Activated B cell treated with CpG ODN at 0.5 μM for 24 hours (primary cell): ENCODE results near the gene SCAPER. TPM values are rescaled to one million over a fixed set of nuclear protein-coding genes. Genes with fewer than 3 reads are reported as not detected.

Source experiments
- ATAC-seq: fragments of 200-7000 bp; cut with Tn5 transposase; one replicate; pipeline ENCODE4 v1.10.0; 2021; ENCODE audit warnings: low read depth, mild to moderate bottlenecking, moderate library complexity
- CTCF ChIA-PET: fragments of 350-600 bp; sonication (Branson Sonifier 250); formaldehyde crosslinking; loops from one replicate; lab custom pipeline; 2021; ENCODE audit warnings: antibody characterized with exemption; lab: Charles Lee
- POLR2A ChIA-PET: fragments of 350-600 bp; sonication (Branson Sonifier 250); formaldehyde crosslinking; loops from one replicate; lab custom pipeline; 2021; ENCODE audit warnings: antibody characterized with exemption; lab: Charles Lee
- DNase-seq: peaks from one replicate; pipeline ENCODE4 v3.0.0; 2022
- H3K27ac Mint-ChIP-seq: one replicate; pipeline ENCODE4 v1.8.0; 2020; ENCODE audit warnings: mixed read lengths
- H3K27me3 Mint-ChIP-seq: one replicate; pipeline ENCODE4 v1.8.0; 2021; ENCODE audit warnings: mixed read lengths
- H3K36me3 Mint-ChIP-seq: one replicate; pipeline ENCODE4 v1.8.0; 2021; ENCODE audit warnings: low read depth, mixed read lengths
- H3K4me1 Mint-ChIP-seq: one replicate; pipeline ENCODE4 v1.8.0; 2021; ENCODE audit warnings: mixed read lengths
- H3K4me3 Mint-ChIP-seq: one replicate; pipeline ENCODE4 v1.8.0; 2020; ENCODE audit warnings: mild to moderate bottlenecking, mixed read lengths
- H3K9me3 Mint-ChIP-seq: one replicate; pipeline ENCODE4 v1.8.0; 2020; ENCODE audit warnings: mixed read lengths
- intact Hi-C: fragments of 100-400 bp; cut with micrococcal nuclease; formaldehyde crosslinking; loops from one replicate; pipeline ENCODE4 v1.15.1; 2024
- total RNA-seq: library from RNA; stranded (reverse); gene quantifications from 2 replicates; pipeline ENCODE4 v1.2.3, GENCODE V29; 2022
- TF ChIP-seq, protein P1 (sequence below): fragments of 200-600 bp; IDR thresholded peaks from one replicate; pipeline ENCODE4 v1.8.0; 2022; ENCODE audit warnings: antibody characterized with exemption, mild to moderate bottlenecking

SCAPER gene
- total RNA-seq, 1 donor from 2014 or later: 38.8 TPM

DNA sequence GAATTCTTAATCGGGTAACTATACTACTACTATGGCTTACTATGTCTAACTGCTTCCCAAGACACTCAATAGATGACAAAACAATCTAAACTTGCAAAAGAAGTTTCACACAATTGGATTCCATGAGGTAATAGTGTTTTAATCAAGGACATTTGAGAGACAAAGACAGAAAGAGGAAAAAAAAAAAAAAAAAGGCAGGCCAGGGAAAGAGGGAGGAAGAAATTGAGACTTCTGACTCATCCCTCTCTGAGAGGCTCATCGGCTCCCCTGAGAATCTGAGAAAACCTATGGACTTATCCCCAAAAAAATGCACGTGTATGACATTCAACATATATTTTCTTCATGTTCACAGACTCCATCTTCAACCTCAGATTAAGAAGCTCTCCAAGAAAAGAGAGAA, 61.0 kb downstream of the SCAPER start:
- Mint-ChIP-seq H3K9me3 (no peaks in the 10 kb centered on the region), H3K4me3 (no peak overlapping the region), H3K36me3 (peaks cover 27% of the 10 kb centered on the region), H3K27me3 (no peaks in the 10 kb centered on the region), H3K27ac (no peak overlapping the region), H3K4me1 (peaks cover 30% of the 10 kb centered on the region)
- no peak for DNase-seq
- POLR2A ChIA-PET: no interaction called here
- ATAC-seq: no peak
- intact Hi-C loops: loop anchor here (5.0 kb wide), 1 partner anchor 507 kb away; the partner anchor contains the start of gene ISL2
- CTCF ChIA-PET: interaction anchor here (0.6 kb wide), 1 partner anchor 653 kb away, joined by 3 read pairs; no protein-coding TSS in a partner anchor
- TF ChIP-seq, protein P1, sequence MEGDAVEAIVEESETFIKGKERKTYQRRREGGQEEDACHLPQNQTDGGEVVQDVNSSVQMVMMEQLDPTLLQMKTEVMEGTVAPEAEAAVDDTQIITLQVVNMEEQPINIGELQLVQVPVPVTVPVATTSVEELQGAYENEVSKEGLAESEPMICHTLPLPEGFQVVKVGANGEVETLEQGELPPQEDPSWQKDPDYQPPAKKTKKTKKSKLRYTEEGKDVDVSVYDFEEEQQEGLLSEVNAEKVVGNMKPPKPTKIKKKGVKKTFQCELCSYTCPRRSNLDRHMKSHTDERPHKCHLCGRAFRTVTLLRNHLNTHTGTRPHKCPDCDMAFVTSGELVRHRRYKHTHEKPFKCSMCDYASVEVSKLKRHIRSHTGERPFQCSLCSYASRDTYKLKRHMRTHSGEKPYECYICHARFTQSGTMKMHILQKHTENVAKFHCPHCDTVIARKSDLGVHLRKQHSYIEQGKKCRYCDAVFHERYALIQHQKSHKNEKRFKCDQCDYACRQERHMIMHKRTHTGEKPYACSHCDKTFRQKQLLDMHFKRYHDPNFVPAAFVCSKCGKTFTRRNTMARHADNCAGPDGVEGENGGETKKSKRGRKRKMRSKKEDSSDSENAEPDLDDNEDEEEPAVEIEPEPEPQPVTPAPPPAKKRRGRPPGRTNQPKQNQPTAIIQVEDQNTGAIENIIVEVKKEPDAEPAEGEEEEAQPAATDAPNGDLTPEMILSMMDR: no peak

DNA sequence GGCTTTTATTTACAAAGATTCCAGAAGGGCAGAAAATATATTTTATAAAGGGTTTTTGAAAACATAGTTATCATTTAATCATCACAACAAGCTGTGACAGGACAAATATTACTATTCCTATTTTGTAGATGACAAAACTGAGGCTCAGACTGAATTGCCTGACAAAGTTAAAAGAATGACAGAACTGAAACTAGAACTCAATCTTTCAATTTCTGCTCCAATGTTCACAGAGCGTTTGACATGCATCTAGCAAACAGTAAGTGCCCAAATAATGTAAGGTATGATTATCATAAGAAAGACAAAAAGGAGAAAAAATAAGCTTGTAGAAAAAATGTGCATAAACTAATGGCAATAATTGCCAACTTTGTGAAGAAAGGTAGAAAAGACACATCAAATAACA, 61.9 kb downstream of the SCAPER start:
- intact Hi-C loops: loop anchor here (5.0 kb wide), 1 partner anchor 506 kb away; the partner anchor contains the start of gene ISL2
- peaks cover 30% of the 10 kb centered on the region for H3K4me1 Mint-ChIP-seq
- ATAC-seq (no peak), DNase-seq (no peak)
- H3K27ac Mint-ChIP-seq: no peak overlapping the region
- H3K9me3 Mint-ChIP-seq: no peaks in the 10 kb centered on the region
- ChIA-PET POLR2A (no interaction called here), CTCF (no interaction called here)
- H3K4me3 Mint-ChIP-seq: no peak overlapping the region
- peaks cover 33% of the 10 kb centered on the region for H3K36me3 Mint-ChIP-seq
- no peaks in the 10 kb centered on the region for H3K27me3 Mint-ChIP-seq
- TF ChIP-seq, protein P1: no peak

DNA sequence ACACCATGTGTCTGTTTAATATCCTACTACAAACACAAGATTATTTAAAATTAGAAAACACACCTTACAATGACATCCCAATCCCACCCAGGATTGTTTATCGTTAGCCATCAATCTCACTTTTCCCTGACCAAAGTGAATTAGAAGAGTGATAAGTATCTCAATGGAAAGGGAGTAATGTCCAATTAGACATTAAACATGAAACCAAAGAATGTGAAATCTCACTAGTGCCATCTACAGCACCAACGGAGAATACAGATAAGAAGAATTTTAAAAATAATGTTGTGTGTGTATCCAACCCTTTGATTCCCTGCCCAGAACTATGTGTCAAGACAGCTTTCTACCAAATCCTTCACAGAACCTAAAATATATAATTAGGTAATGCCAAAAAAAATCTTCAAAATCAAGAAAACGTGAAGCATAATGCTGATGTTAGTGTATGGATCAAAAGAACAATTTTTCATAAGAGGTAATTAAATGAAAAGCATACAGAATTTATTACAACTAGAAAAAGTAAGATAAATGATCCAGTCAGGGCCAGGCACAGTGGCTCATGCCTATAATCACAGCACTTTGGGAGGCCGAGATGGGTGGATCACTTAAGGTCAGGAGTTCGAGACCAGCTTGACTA, 64.2 kb downstream of the SCAPER start:
- DNase-seq: no peak
- peaks cover 37% of the 10 kb centered on the region for H3K36me3 Mint-ChIP-seq
- intact Hi-C loops: loop anchor here (1.0 to 5.0 kb wide), 3 partner anchors 504 to 650 kb away; partner anchors contain the start of gene ISL2
- no peak for ATAC-seq
- H3K9me3 Mint-ChIP-seq: no peaks in the 10 kb centered on the region
- ChIA-PET POLR2A (interaction anchor here (0.7 kb wide), 1 partner anchor 486 kb away, joined by 6 read pairs; no protein-coding TSS in a partner anchor), CTCF (interaction anchor here (1.0 to 1.3 kb wide), 2 partner anchors 9 to 605 kb away, joined by 4 to 5 read pairs; no protein-coding TSS in a partner anchor)
- H3K4me1 Mint-ChIP-seq: peaks cover 30% of the 10 kb centered on the region
- no peaks in the 10 kb centered on the region for H3K27me3 Mint-ChIP-seq
- H3K4me3 Mint-ChIP-seq: no peak overlapping the region
- H3K27ac Mint-ChIP-seq: no peak overlapping the region
- TF ChIP-seq, protein P1: no peak

GRCh38 chr15:76839173-76839572, 66.0 kb downstream of the SCAPER start:
- Mint-ChIP-seq H3K4me3 (no peak overlapping the region), H3K36me3 (peaks cover 48% of the 10 kb centered on the region), H3K27me3 (no peaks in the 10 kb centered on the region), H3K9me3 (peaks cover 6% of the 10 kb centered on the region), H3K4me1 (peaks cover 18% of the 10 kb centered on the region), H3K27ac (no peak overlapping the region)
- ATAC-seq (no peak), DNase-seq (no peak)
- intact Hi-C loops: no loop called here
- ChIA-PET CTCF (interaction anchor here (1.1 kb wide), 1 partner anchor 603 kb away, joined by 3 read pairs; no protein-coding TSS in a partner anchor), POLR2A (no interaction called here)
- TF ChIP-seq, protein P1: no peak

DNA sequence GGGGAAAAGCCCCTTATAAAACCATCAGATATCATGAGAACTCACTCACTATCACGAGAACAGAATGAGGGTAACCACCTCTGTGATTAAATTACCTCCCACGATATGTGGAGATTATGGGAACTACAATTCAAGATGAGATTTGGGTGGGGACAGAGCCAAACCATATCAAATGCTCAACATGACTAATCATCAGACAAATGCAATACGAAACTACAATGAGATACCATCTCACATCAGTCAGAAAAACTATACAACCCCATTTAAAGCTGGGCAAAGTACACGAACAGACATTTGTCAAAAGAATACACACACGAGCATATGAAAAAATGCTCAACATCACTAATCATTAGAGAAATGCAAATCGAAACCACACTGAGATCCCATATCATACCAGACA, 67.7 kb downstream of the SCAPER start:
- Mint-ChIP-seq H3K27me3 (no peaks in the 10 kb centered on the region), H3K27ac (no peak overlapping the region), H3K36me3 (peaks cover 63% of the 10 kb centered on the region), H3K4me1 (peaks cover 6% of the 10 kb centered on the region), H3K9me3 (peaks cover 18% of the 10 kb centered on the region), H3K4me3 (no peak overlapping the region)
- no peak for ATAC-seq
- POLR2A ChIA-PET: interaction anchor here (0.6 kb wide), 1 partner anchor 279 kb away, joined by 6 read pairs; no protein-coding TSS in a partner anchor
- DNase-seq: no peak
- TF ChIP-seq, protein P1: no peak
- CTCF ChIA-PET: no interaction called here
- intact Hi-C loops: no loop called here
